GM18867 (cell line): Measurements from ENCODE around the gene UBXN4.
"Not testable (repeated sequence)": the region's sequence is repeated elsewhere in the genome, so short reads cannot be mapped to it uniquely, and the experiment has no call there.

Experiments
- ATAC-seq: cut with Tn5 transposase; IDR thresholded peaks from one replicate; pipeline ENCODE4 v1.9.1; 2021; ENCODE audit warnings: mild to moderate bottlenecking, moderate library complexity; ENCODE audit not compliant: unreplicated experiment

Gene UBXN4

DNA sequence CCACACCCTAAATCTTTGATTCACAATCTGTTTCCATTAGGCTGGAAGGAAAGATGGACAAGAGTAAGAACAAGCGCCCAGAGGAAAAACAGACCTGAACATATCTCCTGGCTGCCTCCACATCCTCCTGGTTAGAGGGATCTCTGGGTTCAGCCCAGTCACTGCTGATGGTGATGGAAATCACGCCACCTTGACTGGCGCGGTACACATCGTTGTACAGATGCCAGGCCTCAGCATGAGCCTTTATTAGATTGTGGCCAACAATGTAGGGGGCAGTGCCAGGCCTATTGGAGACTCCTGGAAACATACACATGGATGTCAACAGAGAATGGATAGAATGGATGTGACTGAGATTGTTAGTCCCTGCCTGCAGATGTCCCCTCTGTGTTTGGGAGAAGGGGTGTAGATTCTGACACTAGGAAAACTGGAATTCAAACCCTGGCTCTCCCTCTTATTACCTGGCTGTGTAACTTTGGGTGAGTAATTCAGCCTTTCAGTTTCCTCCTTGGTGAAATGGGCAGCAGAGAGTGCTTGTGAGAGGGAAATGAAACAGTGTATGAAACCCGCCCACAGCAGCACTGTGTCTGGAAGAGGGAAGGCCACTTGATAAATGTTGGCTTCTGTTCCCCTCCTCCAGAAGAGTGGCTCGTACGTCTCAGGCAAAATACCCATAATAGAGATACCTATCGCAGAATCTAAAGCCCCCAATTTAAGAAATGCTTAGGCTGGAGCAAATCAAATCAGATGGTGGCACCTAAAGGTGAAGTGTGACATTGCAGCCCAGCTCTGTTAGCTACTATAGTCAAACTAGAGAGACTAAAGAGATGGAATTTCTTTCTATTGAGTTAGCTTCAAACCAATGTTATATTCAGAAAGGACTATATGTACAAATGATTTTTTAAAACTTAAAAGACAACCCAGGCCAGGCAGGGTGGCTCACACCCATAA, 59.1 kb downstream of the UBXN4 start:
- ATAC-seq: no peak

DNA sequence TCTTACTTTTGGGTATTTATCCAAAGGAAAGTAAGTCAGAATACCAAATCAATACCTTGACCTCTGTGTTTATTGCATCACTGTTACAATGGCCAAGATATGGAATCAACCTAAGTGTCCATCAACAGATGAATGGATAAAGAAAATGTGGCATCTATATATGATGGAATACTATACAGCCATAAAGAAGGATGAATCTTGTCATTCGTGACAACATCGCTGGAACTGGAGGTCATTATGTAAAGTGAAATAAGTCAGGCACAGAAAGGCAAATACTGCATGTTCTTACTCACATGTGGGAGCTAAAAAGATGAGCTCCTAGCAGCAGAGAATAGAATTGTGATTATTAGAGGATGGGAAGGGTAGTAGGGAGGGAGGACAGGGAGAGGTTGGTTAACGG, 60.7 kb downstream of the UBXN4 start:
- ATAC-seq: no peak

DNA sequence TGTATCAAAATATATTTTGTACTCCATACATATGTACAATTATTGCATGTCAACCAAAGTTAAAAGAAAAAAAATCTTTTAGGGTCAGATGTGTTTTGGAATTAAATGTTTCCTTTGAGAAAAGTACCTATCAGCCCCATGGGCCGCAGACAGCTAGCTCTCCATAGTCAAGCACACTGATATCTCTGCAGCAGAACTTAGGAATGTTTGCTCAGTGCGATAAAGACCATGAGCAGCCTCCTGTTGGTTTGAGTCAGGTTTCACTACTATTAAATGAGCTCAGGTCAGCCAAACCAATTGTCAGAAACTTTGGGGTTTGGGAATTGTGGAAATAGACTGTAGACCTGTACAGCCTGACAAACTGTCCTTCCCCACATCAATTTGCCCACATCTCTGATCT, 61.6 kb downstream of the UBXN4 start:
- no peak for ATAC-seq

DNA sequence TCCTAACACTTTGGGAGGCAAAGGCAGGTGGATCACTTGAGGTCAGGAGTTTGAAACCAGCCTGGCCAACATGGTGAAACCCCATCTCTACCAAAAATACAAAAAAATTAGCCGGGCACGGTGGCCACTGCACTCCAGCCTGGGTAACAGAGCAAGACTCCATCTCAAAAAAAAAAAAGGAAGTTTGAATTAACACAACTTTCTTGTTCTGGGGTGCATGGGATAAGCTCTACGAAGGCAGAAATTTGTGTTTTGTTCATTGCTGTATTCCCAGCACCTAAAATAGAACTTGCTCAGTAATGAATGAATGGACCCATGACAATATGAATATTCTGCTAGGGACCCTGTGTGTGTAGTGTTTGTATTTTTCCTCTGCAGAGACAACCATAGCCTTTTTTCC, 66.2 kb downstream of the UBXN4 start:
- ATAC-seq: not testable (repeated sequence)

DNA sequence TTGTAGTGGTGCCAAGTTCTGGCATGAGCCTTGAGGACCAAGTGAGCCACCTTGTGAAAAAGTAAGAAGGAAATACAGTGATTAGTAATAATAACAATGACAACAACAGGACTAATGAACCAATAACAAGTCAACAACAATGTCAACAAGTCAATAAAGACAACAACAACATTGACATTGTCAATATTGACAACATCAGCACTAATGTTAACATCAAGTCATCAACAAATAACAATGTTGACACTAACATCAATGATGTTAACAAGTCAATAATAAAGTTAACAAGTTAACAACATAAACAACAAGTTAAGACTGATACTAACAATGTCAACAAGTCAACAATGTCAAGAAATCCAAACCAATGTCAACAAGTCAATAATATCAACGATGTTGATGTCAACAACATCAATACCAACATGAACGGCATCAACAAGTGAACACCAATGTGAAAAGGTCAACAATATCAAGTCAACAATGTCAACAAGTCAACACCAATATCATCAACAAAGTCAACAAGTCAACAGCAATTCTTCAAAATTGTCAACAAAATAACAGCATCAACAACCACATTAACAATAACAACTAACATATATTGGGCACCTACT, 71.4 kb downstream of the UBXN4 start:
- ATAC-seq: no peak

DNA sequence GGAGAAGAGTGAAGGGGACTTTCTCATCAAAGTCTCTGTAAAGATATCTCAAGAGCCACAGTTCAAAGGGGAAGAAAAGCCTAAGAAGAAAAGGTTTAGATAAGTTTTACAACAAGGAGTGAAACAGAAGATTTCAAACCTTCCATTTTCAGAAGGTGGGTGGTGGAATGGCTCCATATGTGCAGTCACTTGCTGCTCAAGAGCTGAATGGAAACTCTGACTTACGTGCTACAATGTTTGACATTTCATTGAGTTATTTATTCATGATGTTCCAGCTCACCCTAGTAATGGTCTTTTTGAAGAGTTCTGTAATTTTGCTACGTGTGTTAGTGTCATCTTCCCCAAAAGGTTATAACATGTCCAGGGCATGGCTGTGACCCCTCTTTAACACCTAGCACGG, 73.6 kb downstream of the UBXN4 start:
- no peak for ATAC-seq

DNA sequence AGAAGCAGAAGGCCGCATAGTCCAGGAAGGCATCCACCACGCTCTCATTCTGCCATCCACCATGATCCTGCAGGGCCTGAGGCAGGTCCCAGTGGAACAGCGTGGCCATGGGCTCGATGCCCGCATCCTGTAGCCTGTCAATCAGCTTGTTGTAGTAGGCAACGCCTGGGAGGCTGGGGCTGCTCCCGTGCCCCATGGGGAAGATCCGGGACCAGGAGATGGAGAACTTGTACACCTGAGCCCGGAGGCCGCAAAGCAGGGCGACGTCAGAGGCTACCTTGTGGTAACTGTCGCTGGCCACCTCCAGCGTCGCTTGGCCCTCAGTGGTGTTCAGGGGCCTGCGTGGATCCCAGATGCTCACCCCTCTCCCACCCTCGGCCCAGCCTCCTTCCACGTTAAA, 75.8 kb downstream of the UBXN4 start:
- ATAC-seq: no peak

DNA sequence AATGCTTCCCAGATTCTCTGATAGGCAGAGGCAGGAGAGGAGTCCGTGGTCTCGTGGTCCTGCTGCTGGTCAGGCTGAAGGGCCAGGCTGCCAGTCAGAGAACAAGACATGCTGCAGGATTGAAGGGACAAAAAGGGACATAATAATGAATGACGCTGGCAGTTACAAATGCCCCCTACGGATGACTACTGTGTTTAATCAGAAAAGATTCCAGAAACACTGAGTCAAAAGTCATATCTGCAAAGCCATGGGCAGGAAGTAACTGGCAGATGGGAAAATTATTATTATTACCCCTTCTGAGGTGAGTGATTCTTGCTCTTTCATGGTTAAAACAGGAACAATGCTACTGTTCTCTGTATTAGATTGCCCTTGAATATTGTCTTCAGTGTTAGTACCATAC, 76.3 kb downstream of the UBXN4 start:
- ATAC-seq: no peak

DNA sequence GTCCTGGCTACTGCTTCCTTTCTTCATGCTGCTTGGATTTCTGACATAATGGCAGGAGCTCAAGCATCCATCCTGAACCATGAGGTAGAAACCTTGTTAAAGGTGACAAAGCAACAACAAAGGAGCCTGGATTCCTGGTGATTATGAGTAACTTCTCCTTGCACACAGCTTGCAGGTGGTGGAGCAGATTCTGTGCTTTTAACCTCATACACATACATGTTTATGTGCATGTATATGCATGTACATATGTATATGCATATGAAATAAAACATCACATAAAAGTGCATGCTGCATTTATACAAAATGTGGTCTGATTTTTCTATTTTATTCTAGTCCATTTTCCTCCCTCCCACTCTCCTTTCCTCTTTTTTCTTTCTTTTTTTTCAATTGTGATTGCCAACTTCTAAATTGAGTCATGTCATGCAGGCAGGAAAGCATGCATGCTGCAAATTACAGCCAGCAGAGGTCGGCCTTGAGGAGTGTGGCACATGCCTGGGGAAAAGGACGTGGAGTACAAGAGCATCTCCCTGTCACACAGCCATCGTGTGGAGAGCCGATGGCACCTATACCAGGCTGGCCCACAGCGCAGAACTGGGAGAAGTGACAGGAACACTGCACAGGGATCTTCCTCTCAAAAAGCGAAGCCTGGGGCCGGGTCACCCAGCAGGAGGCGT, 77.4 kb downstream of the UBXN4 start:
- no peak for ATAC-seq

DNA sequence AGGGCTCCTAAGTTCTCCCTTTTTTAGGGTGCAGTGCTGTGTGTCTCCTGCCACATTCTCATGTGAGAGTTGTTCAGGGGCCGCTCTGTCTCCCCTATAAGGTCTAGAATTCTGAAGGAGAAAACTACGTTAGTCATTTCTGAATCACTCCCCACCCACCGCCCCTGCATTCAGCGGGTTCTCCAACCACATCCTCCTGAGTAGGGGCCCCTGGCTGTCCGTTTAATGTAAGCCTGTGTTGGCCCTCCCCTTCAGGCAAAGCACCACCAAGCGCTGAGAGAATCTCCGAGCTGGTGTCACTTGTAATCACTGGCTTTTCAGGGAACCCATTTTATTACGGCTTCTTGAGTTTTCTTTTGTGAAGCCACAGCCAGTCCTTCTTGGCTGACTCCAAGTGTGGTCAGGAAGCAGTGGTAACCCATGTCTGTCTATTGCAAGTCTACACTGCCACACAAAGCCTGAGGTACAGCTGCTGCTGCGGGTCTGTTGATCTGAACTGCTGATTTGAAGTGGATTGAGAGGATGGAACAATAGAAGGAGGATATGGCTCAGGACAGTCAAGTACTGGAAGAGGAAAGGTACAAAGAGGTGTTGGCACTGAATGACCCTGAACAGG, 78.5 kb downstream of the UBXN4 start:
- peak; percentile 87 for ATAC-seq

DNA sequence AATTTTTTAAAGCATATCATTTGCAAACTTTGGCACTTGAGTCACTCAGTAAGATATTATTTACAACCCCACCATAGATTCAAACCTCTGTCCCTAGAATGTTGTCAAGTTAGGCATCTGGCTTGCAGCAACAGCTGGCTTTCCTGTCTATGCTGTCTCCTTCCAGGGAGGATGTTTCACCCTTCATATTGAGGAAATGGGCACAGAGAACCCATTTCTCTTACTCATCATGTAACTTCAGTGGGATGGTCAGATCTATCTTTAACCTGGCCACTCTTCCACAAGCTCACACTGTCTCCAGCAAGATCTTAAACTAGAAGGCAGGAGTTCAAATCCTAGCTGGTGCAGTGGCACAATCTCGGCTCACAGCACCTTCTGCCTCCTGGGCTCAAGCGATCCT, 79.5 kb downstream of the UBXN4 start:
- no peak for ATAC-seq

DNA sequence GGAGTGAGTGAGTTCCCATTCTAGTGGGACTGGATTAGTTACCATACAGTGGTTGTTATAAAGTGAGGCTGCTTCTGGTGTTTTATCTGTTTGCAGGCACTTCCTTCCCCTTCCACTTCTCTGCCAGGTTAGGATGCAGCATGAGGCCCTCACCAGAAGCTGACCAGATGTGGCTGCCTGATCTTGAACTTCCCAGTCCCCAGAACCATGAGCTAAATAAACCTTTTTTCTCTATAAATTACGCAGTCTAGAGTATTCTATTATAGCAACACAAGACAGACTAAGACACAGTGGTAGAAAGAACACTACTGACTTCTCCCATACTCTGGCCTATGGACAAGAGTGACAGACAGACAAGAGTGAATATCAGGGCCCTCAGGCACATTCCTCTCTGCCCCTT, 81.2 kb downstream of the UBXN4 start:
- ATAC-seq: no peak

DNA sequence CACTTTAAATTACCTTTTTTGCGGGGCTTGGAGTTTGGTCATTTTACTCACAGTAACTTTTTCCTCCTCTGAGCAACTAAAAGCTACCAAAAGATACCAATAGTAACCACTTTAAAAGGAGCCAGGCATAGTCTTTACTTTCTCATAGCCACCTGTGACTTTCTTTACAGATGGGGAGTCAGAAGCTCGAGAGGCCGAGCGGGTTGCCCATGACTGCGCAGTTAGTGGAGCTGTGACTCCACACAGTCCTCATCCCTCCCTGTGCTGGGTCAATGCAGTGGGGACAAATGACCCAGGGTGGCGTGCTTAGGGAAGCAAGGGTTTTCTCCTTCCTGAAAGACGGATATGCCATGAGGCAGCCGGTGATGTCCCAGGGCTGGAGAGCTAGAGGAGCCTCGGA, 83.5 kb downstream of the UBXN4 start:
- ATAC-seq: no peak

DNA sequence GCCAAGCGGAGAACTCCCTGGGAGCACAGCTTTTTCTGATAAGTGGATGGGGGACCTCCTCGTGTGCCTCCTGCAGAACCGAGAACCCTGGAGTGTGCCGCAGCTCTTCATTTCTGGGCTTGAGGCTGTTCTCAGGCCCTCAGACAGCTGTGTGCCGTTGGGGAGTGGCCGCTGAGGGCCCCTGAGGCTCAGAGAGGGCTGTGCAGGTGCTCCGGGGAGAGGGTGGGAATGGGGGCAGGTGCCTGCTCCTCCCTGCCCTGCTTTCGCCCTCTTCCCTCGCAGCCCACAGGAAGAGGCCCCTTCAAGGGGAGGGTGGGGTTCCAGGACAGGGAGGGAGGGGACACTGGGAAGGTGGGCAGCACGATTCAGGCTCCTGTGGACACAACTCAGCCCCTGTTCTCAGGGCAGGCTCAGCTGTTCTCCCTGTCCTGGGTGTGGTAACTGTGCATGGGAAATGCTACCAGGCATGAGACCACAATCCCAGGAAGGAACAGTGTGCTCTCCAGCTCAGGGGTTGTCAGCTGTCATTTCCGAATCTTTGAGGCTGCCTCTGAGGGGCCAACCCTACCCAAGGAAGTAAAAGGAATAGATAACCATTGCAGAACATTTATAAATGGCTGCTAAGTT, 84.0 kb downstream of the UBXN4 start:
- ATAC-seq: no peak

DNA sequence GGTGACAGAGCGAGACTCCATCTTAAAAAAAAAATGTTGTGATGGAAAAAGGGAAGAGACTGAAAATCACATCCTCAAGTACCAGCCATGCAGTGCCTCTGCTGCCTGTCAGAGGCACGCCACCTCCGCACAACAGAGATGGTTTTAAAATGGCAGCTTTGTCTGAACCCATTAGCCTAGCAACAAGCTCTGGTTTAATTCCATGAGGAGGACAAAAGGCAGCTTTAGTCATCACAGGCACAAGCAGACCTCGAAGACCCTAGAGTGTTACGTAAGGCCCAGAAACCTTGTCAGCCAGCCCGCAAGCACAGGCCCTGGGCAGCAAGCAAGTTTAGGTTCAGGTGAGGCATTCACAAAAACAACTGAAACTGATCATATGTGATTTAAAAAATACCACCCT, 84.9 kb downstream of the UBXN4 start:
- no peak for ATAC-seq

DNA sequence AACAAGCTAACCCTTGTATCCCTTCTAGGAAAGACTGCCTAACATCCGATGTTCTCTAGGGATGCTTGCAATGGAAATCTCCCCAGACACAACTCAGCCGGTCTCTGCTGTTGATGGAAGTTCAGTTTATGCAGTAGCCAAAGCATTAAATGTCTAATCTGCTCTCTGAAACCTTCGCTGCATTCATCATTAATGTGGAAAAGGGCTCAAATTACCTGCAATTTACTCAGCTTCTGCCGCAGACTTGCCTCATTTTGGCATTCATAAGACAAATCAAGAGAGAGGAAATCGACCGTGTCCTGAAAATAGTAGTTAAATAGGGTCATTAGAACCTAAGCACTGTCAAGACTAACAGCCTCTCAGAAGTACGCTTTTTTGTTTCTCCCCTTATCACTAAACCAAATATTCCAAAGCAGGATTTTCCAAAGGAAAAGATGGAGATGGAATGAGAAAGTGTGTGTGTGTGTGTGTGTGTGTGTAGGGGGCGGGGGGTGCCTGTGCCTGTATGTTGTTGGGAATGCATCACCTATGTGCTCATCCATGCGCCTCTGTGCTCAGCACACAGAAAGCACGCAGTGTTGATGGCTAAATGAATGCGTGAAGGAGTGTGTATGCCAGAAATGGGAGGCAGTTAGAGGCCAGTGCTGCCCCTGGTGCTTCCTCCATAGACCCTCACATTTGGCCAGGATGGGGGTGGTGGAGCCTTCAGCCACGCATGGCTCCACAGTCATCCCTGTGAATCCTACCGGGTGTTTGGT, 87.9 kb downstream of the UBXN4 start:
- no peak for ATAC-seq

DNA sequence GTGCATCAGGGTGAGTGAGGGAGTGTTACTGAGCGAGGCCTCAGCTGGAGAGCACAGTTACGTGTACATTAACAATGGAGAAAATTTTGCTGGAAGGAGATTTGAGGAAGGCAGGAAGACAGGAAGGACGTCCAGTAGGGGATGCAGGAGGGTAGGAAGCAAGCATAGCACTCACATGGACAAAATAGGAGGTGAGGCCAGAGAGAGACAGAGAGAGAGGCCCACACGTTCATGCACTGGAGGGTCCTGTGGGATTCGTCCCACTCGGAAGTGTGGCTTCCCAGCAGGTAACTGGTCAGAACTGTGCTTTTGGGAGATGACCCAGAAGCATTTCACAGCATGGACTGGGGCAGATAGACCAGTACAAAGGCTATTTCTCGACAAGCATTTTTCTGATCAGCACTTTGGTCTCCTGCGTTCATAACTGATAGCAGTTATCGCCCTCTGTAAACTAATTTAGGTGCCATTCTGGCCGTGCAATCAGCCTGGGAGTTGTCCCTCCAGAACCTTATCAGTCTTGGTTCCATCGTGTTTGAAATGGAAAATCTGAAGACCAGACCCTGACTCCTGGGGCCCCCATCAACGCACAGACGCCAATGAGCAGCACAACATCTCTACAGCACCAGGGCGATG, 89.6 kb downstream of the UBXN4 start:
- no peak for ATAC-seq

DNA sequence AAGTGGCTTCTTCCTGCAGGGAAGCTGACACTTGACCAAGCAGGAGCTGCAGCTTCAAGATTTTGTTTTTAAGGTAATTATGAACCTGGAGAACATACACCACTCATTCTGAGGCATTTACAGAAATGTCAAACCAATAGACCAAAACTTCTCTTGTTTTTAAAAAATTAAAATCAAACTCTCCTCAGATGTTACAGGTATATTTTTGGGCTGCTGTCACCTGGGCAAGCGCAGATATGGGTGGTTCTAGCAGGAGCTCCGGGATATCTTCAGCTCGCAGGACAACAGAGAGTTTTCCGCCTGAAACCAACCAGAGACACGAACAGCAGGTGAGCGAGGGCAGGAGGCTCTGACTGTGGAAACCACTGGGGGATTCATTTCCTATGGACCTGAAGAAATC, 91.2 kb downstream of the UBXN4 start:
- no peak for ATAC-seq
